ENCODE data around the gene CCS. TPM values are rescaled to one million over a fixed set of nuclear protein-coding genes. Genes with fewer than 3 reads are reported as not detected.
"Not testable (repeated sequence)": the region's sequence is repeated elsewhere in the genome, so short reads cannot be mapped to it uniquely, and the experiment has no call there.

The CCS gene
- total RNA-seq, 1 experiment from 2014 or later: 15.1 TPM

DNA sequence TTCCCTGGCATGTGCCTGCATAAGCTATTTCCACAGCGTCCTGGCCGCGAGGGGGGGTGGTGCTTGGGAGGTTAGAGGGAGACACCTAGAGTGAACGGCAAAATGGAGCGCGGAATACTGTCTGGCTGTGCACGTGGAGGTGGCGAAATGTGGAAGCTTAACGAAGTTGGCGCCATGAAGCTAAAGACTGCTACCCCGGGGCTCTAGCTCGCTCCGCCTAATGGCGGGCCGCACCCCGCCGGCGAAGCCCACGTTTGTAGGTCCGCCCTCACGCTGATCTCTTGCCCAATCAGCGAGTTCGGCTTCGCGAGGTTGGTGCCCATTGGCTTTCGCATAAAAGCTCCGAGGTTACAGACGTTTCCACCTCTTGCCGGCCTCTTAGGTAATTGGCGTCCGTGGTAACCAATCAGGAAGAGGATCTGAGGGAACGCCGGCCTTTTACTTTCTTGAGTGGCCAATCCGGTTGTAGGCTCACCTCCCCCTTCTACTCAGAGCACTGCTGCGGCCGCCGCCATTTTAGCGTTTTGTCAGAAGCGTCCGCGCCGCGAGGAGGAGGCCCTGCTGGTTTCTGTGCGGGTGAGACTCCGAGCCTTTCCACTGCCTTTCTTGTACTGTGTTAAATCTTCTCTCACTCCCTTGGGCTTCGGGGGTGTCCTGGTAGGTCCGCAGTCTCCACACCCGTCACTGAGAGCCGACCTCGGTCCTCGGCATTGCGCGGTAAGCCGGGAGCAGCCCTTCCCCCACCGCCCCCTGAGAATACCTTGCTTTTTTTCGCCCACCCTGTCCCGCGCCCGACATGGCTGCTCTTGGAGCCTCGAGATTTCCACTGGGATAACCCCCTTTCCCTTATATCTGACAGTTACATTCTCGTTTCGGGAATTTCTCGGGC is 45.4 kb downstream of the CCS start, which contains the start of gene RBM4:
Gene RBM4 (plus strand): TSS at position 527 of the 889 bp plus-strand sequence. CDS start 1,009 bp downstream, outside the sequence.
- in situ Hi-C loops (cut with HindIII; ENCODE audit: low pct_unique_long_range_greater_than_20kb, low sequenced_read_pairs): no loop called here
- peak; percentile 99 for DNase-seq (ENCODE audit: low read depth, low spot score)

DNA sequence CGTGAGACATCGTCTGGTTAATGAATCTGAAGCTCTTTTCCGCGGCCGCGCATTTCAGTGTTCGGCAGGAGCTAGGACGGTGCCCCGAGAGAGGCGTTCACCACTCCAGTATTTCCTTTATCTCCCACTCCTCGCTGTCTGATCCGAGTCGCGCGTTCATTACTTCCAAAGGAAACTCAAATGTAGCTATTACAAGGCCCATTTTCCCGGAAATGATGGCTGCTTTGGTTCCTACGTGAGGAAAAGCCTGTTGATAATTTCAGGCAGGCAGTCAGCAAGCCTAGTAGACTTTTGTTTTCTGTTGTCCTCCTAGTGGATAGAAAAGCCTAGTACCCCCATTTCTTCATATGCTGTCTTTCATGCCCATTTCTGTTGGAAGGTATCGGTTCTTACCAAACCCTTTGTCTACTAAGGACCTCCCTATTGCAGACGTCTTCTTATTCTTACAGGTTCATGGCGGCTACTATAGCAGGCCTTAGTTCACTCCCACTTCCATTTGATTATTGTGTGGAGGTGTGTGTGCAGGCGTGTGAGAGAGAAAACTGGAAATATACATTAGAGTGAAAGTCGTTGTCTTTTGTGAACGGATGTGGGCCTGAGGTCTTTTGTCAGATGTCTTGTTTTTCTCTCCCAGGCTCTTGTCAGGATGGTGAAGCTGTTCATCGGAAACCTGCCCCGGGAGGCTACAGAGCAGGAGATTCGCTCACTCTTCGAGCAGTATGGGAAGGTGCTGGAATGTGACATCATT is 46.3 kb downstream of the CCS start:
- DNase-seq (ENCODE audit: low read depth, low spot score): peak; percentile 16
- in situ Hi-C loops (cut with HindIII; ENCODE audit: low pct_unique_long_range_greater_than_20kb, low sequenced_read_pairs): no loop called here

- DNase-seq (ENCODE audit: low read depth, low spot score); in situ Hi-C loops (cut with HindIII; ENCODE audit: low pct_unique_long_range_greater_than_20kb, low sequenced_read_pairs): not testable (repeated sequence)
Measured at GRCh38 chr11:66639814-66640340, 46.9 kb downstream of the CCS start.

DNA sequence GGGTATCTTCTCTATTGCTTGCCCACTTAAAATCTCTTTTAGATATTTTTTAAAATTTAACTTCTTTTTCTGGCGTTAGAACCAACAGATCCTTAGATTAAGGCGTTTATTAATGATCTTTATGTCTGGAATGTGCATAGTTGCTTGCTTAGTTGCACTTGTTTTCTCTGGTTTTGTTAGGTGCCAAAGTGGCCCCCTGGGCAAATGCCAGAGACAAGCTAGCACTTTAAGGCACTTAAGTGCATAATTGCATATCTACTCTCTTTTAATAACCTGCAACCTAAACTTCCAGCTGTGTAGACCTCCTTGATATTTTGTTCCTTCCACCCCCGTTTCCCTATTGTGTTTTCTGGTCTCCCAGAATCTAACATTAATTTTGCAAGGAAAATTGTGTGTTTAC is 48.8 kb downstream of the CCS start:
- no peak for DNase-seq (ENCODE audit: low read depth, low spot score)
- in situ Hi-C loops (cut with HindIII; ENCODE audit: low pct_unique_long_range_greater_than_20kb, low sequenced_read_pairs): no loop called here

DNA sequence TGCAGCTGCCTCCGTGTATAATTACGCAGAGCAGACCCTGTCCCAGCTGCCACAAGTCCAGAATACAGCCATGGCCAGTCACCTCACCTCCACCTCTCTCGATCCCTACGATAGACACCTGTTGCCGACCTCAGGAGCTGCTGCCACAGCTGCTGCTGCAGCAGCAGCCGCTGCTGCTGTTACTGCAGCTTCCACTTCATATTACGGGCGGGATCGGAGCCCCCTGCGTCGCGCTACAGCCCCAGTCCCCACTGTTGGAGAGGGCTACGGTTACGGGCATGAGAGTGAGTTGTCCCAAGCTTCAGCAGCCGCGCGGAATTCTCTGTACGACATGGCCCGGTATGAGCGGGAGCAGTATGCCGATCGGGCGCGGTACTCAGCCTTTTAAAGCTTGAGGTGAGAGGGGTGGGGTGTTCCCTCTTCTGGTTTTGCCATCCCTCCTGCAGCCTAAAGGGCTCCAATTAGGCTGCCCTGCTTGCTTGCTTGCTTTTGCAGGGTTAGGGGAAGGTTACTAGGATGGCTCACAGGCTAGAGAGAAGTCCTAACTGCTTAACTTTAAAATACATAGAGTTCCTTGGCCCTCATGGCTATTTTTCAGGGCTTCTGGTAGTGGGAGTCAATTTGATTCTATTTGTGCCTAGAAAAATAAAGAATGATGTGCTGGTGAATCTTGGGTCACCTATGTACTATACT is 50.9 kb downstream of the CCS start:
- no peak for DNase-seq (ENCODE audit: low read depth, low spot score)
- in situ Hi-C loops (cut with HindIII; ENCODE audit: low pct_unique_long_range_greater_than_20kb, low sequenced_read_pairs): no loop called here

DNA sequence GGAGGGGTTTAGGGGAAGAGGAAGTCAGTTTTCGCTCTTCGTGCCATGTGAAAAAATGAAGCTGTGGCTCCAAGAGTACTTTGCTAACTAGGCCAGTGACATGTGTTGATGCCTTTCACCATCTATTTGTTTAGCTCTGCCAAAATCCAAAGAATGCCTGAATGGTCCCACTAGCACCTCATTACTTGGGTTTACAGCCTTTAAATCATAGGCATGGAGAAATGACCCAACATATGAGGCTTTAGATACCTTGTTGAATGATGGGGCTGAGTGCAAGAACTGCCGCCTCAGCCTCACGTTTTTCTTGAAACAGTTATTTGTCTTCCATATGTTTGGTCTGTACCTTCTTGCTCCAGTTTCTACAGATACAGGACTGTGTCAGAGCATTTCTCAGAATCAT is 53.8 kb downstream of the CCS start:
- in situ Hi-C loops (cut with HindIII; ENCODE audit: low pct_unique_long_range_greater_than_20kb, low sequenced_read_pairs): no loop called here

DNA sequence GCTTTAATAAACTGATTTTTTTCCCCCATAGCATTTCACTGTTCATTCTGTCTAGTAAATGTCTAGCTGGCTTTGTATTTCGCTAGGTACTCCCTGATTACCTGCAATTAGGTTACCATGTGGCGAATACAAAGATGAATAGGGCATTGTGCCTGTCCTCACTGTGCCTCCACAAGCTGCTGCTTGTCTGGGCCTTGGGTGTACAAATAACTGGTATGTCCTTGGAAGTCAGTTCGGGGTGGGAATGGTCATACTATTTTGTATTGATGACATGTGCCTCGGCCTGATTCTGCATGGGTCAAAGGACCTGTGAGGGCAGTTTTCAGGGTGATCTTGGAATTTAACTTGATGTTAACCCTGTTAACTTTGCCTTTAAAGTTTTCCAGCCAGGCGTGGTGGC is 56.9 kb downstream of the CCS start:
- DNase-seq (ENCODE audit: low read depth, low spot score): no peak
- in situ Hi-C loops (cut with HindIII; ENCODE audit: low pct_unique_long_range_greater_than_20kb, low sequenced_read_pairs): no loop called here

More for the DNA sequence above, 53.8 kb downstream of the CCS start:
- no peak for DNase-seq (ENCODE audit: low read depth, low spot score)

- in situ Hi-C loops (cut with HindIII; ENCODE audit: low pct_unique_long_range_greater_than_20kb, low sequenced_read_pairs): no loop called here
- no peak for DNase-seq (ENCODE audit: low read depth, low spot score)
Measured at GRCh38 chr11:66651016-66651415, 58.0 kb downstream of the CCS start.

GRCh38 chr11:66652651-66653050 is 59.7 kb downstream of the CCS start:
- DNase-seq (ENCODE audit: low read depth, low spot score): no peak
- in situ Hi-C loops (cut with HindIII; ENCODE audit: low pct_unique_long_range_greater_than_20kb, low sequenced_read_pairs): no loop called here

- in situ Hi-C loops (cut with HindIII; ENCODE audit: low pct_unique_long_range_greater_than_20kb, low sequenced_read_pairs): no loop called here
Measured at GRCh38 chr11:66653123-66653522, 60.1 kb downstream of the CCS start.

More at GRCh38 chr11:66653123-66653522, 60.1 kb downstream of the CCS start:
- DNase-seq (ENCODE audit: low read depth, low spot score): no peak

Small RNA genes within 50 kb of the gene (small RNA-seq; reads per million reads assigned to genes)
- gene RNU4-39P: 0 reads per million in 2 experiments

Other genes starting within 250 kb of the CCS start
- gene BRMS1, start 248.1 kb upstream of the CCS start, total RNA-seq (2014; rRNA removed; shearing (Covaris generic)): 70.2 and 70.5 TPM in 2 replicates
- gene B4GAT1, start 245.6 kb upstream of the CCS start, total RNA-seq (2014; rRNA removed; shearing (Covaris generic)): 58.8 and 65.6 TPM in 2 replicates
- 0.63 and 2.0 TPM in 2 replicates for gene SLC29A2, start 221.4 kb upstream of the CCS start, total RNA-seq (2014; rRNA removed; shearing (Covaris generic))
- gene NPAS4, start 172.2 kb upstream of the CCS start, total RNA-seq (2014; rRNA removed; shearing (Covaris generic)): not detected in 2 replicates
- gene MRPL11, start 154.3 kb upstream of the CCS start, total RNA-seq (2014; rRNA removed; shearing (Covaris generic)): 45.4 and 63.4 TPM in 2 replicates
- 7.4 and 8.1 TPM in 2 replicates for gene PELI3, start 126.3 kb upstream of the CCS start, total RNA-seq (2014; rRNA removed; shearing (Covaris generic))
- gene DPP3, start 112.8 kb upstream of the CCS start, total RNA-seq (2014; rRNA removed; shearing (Covaris generic)): 40.9 and 43.5 TPM in 2 replicates
- 6.3 and 9.1 TPM in 2 replicates for gene BBS1, start 82.5 kb upstream of the CCS start, total RNA-seq (2014; rRNA removed; shearing (Covaris generic))
- gene ZDHHC24, start 47.1 kb upstream of the CCS start, total RNA-seq (2014; rRNA removed; shearing (Covaris generic)): 19.6 and 26.8 TPM in 2 replicates
- not detected in 2 replicates for gene ACTN3, start 46.3 kb upstream of the CCS start, total RNA-seq (2014; rRNA removed; shearing (Covaris generic))
- gene CTSF, start 24.6 kb upstream of the CCS start, total RNA-seq (2014; rRNA removed; shearing (Covaris generic)): 35.2 and 43.1 TPM in 2 replicates
- gene CCDC87, start 122 bp upstream of the CCS start, total RNA-seq (2014; rRNA removed; shearing (Covaris generic)): 0.08 and 0.24 TPM in 2 replicates
- 23.3 and 26.1 TPM in 2 replicates for gene RBM14, start 23.4 kb downstream of the CCS start, total RNA-seq (2014; rRNA removed; shearing (Covaris generic))
- 58.3 and 73.6 TPM in 2 replicates for gene RBM4, start 45.5 kb downstream of the CCS start, total RNA-seq (2014; rRNA removed; shearing (Covaris generic))
- gene RBM4B, start 84.7 kb downstream of the CCS start, total RNA-seq (2014; rRNA removed; shearing (Covaris generic)): 8.1 and 11.0 TPM in 2 replicates
- gene SPTBN2, start 136.0 kb downstream of the CCS start, total RNA-seq (2014; rRNA removed; shearing (Covaris generic)): 19.5 and 23.3 TPM in 2 replicates